8988T (cell line): ENCODE results near the gene ZC3H8.
"Not testable (repeated sequence)": the region's sequence is repeated elsewhere in the genome, so short reads cannot be mapped to it uniquely, and the experiment has no call there.

Experiments used
- DNase-seq: peaks from one replicate; pipeline ENCODE4 v3.0.0; 2011

The ZC3H8 gene

GRCh38 chr2:112259509-112260294 is 4.9 kb upstream of the ZC3H8 start:
- DNase-seq: no peak

GRCh38 chr2:112257575-112257974 is 2.7 kb upstream of the ZC3H8 start:
- no peak for DNase-seq

- DNase-seq: no peak
These were observed 1.8 kb upstream of the ZC3H8 start for GRCh38 chr2:112256654-112257053.

GRCh38 chr2:112255875-112256274 is 1.0 kb upstream of the ZC3H8 start:
- no peak for DNase-seq

GRCh38 chr2:112253261-112253815 is 1.5 kb downstream of the ZC3H8 start:
- no peak for DNase-seq

- no peak for DNase-seq
These were observed 3.6 kb downstream of the ZC3H8 start for GRCh38 chr2:112251271-112251670.

- no peak for DNase-seq
These were observed 10.0 kb downstream of the ZC3H8 start for GRCh38 chr2:112244854-112245253.

GRCh38 chr2:112243233-112243632 is 11.6 kb downstream of the ZC3H8 start:
- no peak for DNase-seq

- DNase-seq: no peak
These were observed 12.5 kb downstream of the ZC3H8 start for GRCh38 chr2:112242384-112242783.

GRCh38 chr2:112239862-112240261 is 15.0 kb downstream of the ZC3H8 start:
- DNase-seq: no peak

- no peak for DNase-seq
These were observed 24.5 kb downstream of the ZC3H8 start for GRCh38 chr2:112230371-112230770.

GRCh38 chr2:112229348-112229747 is 25.5 kb downstream of the ZC3H8 start:
- DNase-seq: no peak

GRCh38 chr2:112220831-112221230 is 34.0 kb downstream of the ZC3H8 start:
- no peak for DNase-seq

- no peak for DNase-seq
These were observed 34.7 kb downstream of the ZC3H8 start for GRCh38 chr2:112220186-112220585.

GRCh38 chr2:112217854-112218253 is 37.0 kb downstream of the ZC3H8 start:
- no peak for DNase-seq

- no peak for DNase-seq
These were observed 38.7 kb downstream of the ZC3H8 start for GRCh38 chr2:112216167-112216566.

- DNase-seq: not testable (repeated sequence)
These were observed 46.9 kb downstream of the ZC3H8 start for GRCh38 chr2:112207905-112208304.

GRCh38 chr2:112204411-112204810 is 50.4 kb downstream of the ZC3H8 start:
- DNase-seq: no peak

- no peak for DNase-seq
These were observed 53.0 kb downstream of the ZC3H8 start for GRCh38 chr2:112201696-112202430.

- DNase-seq: no peak
These were observed 55.7 kb downstream of the ZC3H8 start for GRCh38 chr2:112199188-112199587.

- no peak for DNase-seq
These were observed 56.1 kb downstream of the ZC3H8 start for GRCh38 chr2:112198780-112199179.

- DNase-seq: no peak
These were observed 57.0 kb downstream of the ZC3H8 start for GRCh38 chr2:112197868-112198267.

GRCh38 chr2:112195950-112196349 is 58.9 kb downstream of the ZC3H8 start:
- no peak for DNase-seq

GRCh38 chr2:112195167-112195766 is 59.6 kb downstream of the ZC3H8 start:
- no peak for DNase-seq
